ENCODE data around the gene KY.

DNA sequence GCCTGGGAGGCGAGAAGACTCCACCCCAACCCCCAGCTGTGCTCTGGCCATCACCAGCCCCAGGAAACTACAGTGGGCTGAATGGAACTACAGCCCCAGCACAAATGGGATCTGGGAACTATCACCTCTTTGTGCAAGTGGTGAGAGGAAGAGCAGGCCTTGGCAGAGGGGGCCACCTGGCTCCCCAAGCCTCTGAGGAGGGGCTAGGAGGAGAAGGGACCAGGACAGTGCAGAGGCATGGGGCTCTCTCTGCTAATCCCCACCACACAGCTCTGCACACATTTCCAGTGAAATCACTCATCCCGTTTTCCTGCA is 31.6 kb downstream of the KY start:
- TF ChIP-seq, protein P1, sequence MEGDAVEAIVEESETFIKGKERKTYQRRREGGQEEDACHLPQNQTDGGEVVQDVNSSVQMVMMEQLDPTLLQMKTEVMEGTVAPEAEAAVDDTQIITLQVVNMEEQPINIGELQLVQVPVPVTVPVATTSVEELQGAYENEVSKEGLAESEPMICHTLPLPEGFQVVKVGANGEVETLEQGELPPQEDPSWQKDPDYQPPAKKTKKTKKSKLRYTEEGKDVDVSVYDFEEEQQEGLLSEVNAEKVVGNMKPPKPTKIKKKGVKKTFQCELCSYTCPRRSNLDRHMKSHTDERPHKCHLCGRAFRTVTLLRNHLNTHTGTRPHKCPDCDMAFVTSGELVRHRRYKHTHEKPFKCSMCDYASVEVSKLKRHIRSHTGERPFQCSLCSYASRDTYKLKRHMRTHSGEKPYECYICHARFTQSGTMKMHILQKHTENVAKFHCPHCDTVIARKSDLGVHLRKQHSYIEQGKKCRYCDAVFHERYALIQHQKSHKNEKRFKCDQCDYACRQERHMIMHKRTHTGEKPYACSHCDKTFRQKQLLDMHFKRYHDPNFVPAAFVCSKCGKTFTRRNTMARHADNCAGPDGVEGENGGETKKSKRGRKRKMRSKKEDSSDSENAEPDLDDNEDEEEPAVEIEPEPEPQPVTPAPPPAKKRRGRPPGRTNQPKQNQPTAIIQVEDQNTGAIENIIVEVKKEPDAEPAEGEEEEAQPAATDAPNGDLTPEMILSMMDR (conservative IDR thresholded peaks at IDR 0.05 in 1 of 2, IDR thresholded peaks at IDR 0.05 in 1 of 2; ENCODE audit: extremely low read depth in 1 of 2, insufficient read depth in 1 of 2, low read depth in 1 of 2, low read length in 2 of 2) = no peak
- TF ChIP-seq EZH2 (IDR thresholded peaks at IDR 0.05; ENCODE audit: borderline replicate concordance, low read length) = no peak
